ENCODE data around the gene NUBP1. TPM values are rescaled to one million over a fixed set of nuclear protein-coding genes. Genes with fewer than 3 reads are reported as not detected.

The NUBP1 gene
- polyA plus RNA-seq, 2 of the 4 experiments (the other 2 are of a cell fraction): 34.1 to 49.9 TPM

- no peak for TF ChIP-seq PHF8 (IDR thresholded peaks at IDR 0.05; ENCODE audit: borderline replicate concordance, low read depth)
- TF ChIP-seq, protein P1, sequence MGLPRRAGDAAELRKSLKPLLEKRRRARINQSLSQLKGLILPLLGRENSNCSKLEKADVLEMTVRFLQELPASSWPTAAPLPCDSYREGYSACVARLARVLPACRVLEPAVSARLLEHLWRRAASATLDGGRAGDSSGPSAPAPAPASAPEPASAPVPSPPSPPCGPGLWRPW (IDR thresholded peaks at IDR 0.05): no peak
- no peak for TF ChIP-seq NR3C1 (IDR thresholded peaks at IDR 0.05)
- no peak for TF ChIP-seq RARB (CRISPR knock-in tag; IDR thresholded peaks at IDR 0.05)
- TF ChIP-seq USF2 (IDR thresholded peaks at IDR 0.05): no peak
- no peak for TF ChIP-seq BCL3 (IDR thresholded peaks at IDR 0.05)
- no peak for TF ChIP-seq HEYL (CRISPR knock-in tag; IDR thresholded peaks at IDR 0.05)
- TF ChIP-seq CBX2 (IDR thresholded peaks at IDR 0.05; ENCODE audit: borderline replicate concordance, low read depth): no peak
- TF ChIP-seq MYC (IDR thresholded peaks at IDR 0.05; ENCODE audit: borderline replicate concordance, low read length): no peak
- FAIRE-seq: no peak
- Histone ChIP-seq H3K27ac (no peak overlapping the region), H3K9me3 (no peaks in the 10 kb centered on the region), H3K4me2 (no peak overlapping the region), H3K4me3 (no peak overlapping the region), H3K4me1 (no peaks in the 10 kb centered on the region)
- DNase-seq (ENCODE audit: low read depth in 1 of 2, low spot score in 1 of 2): no peak
- ChIA-PET POLR2A (interaction anchor here (0.5 kb wide), 1 partner anchor 9 kb away, joined by 3 read pairs; no protein-coding TSS in a partner anchor), CTCF (no interaction called here)
- no peak for ATAC-seq
- 31% methylated on average over 6 of the region's 6 CpGs for whole genome bisulfite sequencing (ENCODE audit: missing lambda C conversion rate)
These were observed 68.9 kb downstream of the NUBP1 start for GRCh38 chr16:10812312-10813098.

DNA sequence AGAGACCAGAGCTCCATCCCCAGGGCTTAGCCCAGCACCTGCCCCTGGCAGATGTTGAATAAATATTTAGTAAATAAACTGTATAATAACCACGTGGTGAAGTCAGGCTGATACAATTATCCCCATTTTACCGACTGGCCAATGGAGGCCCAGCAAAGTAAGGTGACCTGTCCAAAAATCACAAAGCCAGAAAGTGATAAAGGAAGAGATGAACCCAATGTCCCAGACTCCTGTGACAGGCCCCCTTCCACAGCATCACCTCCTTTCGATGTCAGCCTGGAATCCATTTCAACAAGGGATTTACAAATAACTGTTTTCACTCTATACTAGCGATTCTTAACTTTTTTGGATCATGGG is 69.4 kb downstream of the NUBP1 start:
- no peak for FAIRE-seq
- no peak for ATAC-seq
- no peaks in the 10 kb centered on the region for H3K9me3 ChIP-seq
- TF ChIP-seq HOXA7 (CRISPR knock-in tag; IDR thresholded peaks at IDR 0.05) (no peak), MAFK (IDR thresholded peaks at IDR 0.05; ENCODE audit: partially characterized antibody) (no peak), MAZ (IDR thresholded peaks at IDR 0.05; ENCODE audit: borderline replicate concordance, low read depth, low read length) (no peak)
- no peaks in the 10 kb centered on the region for H3K4me1 ChIP-seq
- no peak for DNase-seq (ENCODE audit: low read depth in 1 of 2, low spot score in 1 of 2)
- ChIA-PET POLR2A (no interaction called here), CTCF (no interaction called here)
- no peak overlapping the region for H3K27ac ChIP-seq
- no peak overlapping the region for H3K4me3 ChIP-seq
- no peak overlapping the region for H3K4me2 ChIP-seq
- WGBS (ENCODE audit: missing lambda C conversion rate): 52% methylated on average over 4 of the region's 4 CpGs

DNA sequence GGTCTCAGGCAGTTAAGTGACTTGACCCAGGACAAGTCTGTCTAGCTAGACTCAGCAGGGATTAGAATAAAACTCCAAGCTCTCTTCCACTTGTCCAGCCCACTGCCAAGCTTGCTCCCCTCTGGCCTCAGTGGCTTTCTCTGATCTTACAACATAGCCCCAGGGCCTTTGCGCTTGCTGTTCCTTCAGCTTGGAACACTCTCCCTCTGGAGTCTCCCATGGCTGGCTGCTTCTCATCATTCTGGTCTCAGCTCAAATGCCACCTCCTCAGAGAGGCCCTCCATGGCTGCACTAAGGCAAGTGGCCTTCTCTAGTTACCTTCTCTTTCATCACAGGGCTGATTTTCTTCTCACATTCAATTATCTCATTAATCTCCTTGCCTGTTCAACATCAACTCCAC is 73.9 kb downstream of the NUBP1 start:
- CTCF ChIA-PET: no interaction called here
- POLR2A ChIA-PET: no interaction called here
- ATAC-seq: no peak
- H3K4me1 ChIP-seq: no peaks in the 10 kb centered on the region
- no peak for DNase-seq (ENCODE audit: low read depth in 1 of 2, low spot score in 1 of 2)
- no peaks in the 10 kb centered on the region for H3K9me3 ChIP-seq
- H3K27ac ChIP-seq: no peak overlapping the region
- no peak for FAIRE-seq
- H3K4me3 ChIP-seq: no peak overlapping the region
- TF ChIP-seq CHD4 (IDR thresholded peaks at IDR 0.05; ENCODE audit: borderline replicate concordance) (no peak), RCOR1 (IDR thresholded peaks at IDR 0.05; ENCODE audit: low read depth, low read length) (no peak), MYC (IDR thresholded peaks at IDR 0.05; ENCODE audit: borderline replicate concordance, low read length) (no peak), ZFP36 (IDR thresholded peaks at IDR 0.05; ENCODE audit: borderline replicate concordance, partially characterized antibody) (peak; percentile 37)
- 100% methylated on average over 1 of the region's 1 CpG for WGBS (ENCODE audit: missing lambda C conversion rate)
- H3K4me2 ChIP-seq: no peak overlapping the region

All from A549 (cell line).